HUES48 (cell line): ENCODE data around the gene GRIK4.

Source experiments
- H3K27ac ChIP-seq: one replicate; pipeline ENCODE4 v1.7.0; 2013; ENCODE audit warnings: low read depth, low read length, inconsistent platforms
- H3K27me3 ChIP-seq: 2 replicates; pipeline ENCODE4 v1.6.1; 2013; ENCODE audit warnings: mild to moderate bottlenecking, low read length; ENCODE audit not compliant: control insufficient read depth, insufficient read depth
- H3K36me3 ChIP-seq: 2 replicates; pipeline ENCODE4 v1.6.1; 2013; ENCODE audit warnings: low read length; ENCODE audit not compliant: control insufficient read depth, insufficient read depth
- H3K4me1 ChIP-seq: 2 replicates; pipeline ENCODE4 v1.6.1; 2013; ENCODE audit warnings: mild to moderate bottlenecking, low read length; ENCODE audit not compliant: control insufficient read depth, insufficient read depth
- H3K4me3 ChIP-seq: 2 replicates; pipeline ENCODE4 v1.5.1; 2013; ENCODE audit warnings: mild to moderate bottlenecking, low read depth, low read length
- H3K9ac ChIP-seq: 2 replicates; pipeline ENCODE4 v1.6.1; 2013; ENCODE audit warnings: mild to moderate bottlenecking, low read depth, low read length, moderate library complexity
- H3K9me3 ChIP-seq: 2 replicates; pipeline ENCODE4 v1.6.1; 2013; ENCODE audit warnings: low read length; ENCODE audit not compliant: control insufficient read depth, insufficient read depth

GRIK4 gene

DNA sequence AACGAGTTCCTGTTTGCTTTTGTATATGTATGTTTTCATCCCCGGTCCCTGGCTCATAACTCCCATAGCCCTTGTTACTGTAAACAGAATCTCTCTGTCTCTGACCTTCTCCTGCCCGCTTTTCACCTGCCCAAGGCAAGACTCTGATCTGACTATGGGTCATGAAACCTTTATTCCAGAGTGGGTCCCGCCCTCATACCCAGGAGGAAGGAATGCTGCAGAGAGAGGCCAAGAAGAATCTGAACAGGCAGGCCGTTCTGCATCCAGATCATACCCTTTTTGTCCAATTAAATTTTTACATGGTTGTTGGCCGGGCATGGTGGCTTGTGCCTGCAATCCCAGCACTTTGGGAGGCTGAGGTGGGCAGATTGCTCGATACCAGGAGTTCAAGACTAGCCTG, 39.6 kb downstream of the GRIK4 start:
- Histone ChIP-seq H3K4me3 (no peak overlapping the region), H3K27ac (no peak overlapping the region), H3K27me3 (peaks cover 3% of the 10 kb centered on the region; the same call in 1 of the 2 replicates), H3K9ac (no peak overlapping the region), H3K9me3 (no peaks in the 10 kb centered on the region), H3K36me3 (no peaks in the 10 kb centered on the region), H3K4me1 (peaks cover 32% of the 10 kb centered on the region)

DNA sequence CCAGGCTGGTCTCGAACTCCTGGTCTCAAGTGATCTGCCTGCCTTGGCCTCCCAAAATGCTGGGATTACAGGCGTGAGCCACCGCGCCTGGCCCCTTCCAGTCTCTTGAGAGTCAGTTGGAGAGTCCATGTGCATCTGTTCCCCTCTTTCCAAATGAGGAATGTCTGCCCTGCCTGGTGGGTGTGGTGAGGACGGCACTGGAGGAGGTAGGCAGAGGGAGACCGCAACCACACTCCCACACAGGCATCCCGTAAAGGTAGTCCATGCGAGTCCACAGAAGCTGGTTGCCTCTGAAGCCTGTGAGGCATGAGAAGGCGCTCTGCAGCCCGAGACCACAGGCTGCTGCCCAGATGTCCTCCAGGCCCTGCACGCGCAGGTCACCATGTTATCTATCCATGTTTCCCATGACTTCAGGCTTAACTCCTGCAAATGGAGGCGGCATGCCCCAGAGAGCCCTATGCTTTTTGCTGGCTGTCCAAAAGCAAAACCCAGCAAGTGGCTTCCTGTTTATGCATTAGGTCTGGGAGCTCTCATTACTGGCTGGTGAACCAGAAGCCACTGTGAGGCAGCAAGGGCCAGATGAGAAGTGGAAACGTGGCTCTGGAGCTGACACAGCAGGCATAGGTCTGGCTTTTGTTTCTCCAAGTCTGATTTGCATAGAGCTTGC, 43.4 kb downstream of the GRIK4 start:
- peaks cover 8% of the 10 kb centered on the region for H3K27me3 ChIP-seq
- no peak overlapping the region for H3K4me3 ChIP-seq
- H3K36me3 ChIP-seq, result no peaks in the 10 kb centered on the region
- peaks cover 27% of the 10 kb centered on the region for H3K4me1 ChIP-seq
- peak overlapping the region; percentile 16 for H3K27ac ChIP-seq
- no peaks in the 10 kb centered on the region for H3K9me3 ChIP-seq
- peak overlapping the region; percentile 16; the same call in 1 of the 2 replicates for H3K9ac ChIP-seq

DNA sequence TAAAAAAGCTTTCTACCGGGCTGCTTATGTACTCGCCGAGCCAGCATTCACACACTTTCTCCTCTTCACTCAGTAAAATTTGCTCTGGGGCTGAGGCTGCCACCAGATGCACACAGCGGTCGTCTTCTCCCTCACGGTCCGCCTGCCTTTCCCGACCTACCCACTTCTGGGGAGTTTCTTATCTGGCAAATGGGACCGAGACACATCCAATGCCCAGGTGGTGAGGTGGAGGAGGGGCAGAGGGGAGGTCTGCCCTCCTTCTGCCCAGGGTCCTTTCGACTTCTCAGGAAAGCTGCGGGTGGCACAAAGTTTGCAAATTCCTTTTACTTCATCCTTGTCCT, 43.9 kb downstream of the GRIK4 start:
- Histone ChIP-seq H3K4me1 (peaks cover 25% of the 10 kb centered on the region), H3K9ac (no peak overlapping the region), H3K9me3 (no peaks in the 10 kb centered on the region), H3K36me3 (no peaks in the 10 kb centered on the region), H3K27ac (no peak overlapping the region), H3K27me3 (peaks cover 8% of the 10 kb centered on the region), H3K4me3 (no peak overlapping the region)

DNA sequence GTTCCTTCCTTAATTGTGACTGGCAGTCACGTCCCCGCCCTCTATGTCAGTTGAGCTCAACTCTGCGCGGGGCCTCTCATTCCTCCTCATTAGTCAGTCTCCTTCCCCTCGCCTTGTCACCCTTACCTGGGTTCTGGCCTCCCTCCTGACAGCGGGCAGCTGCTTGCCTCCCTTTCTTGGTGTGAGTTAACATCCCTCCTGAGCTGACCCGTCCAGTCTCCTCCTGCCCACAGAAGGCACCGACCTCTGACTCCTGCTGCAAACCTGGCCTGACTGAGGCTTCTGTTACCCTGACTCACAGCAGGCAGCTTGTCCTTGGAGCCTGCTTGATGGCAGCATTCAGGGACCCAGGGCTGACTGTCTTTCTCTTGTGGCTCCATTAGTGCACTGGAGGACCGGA, 45.2 kb downstream of the GRIK4 start:
- Histone ChIP-seq H3K4me3 (no peak overlapping the region), H3K27ac (no peak overlapping the region), H3K27me3 (peaks cover 11% of the 10 kb centered on the region), H3K9ac (no peak overlapping the region), H3K9me3 (no peaks in the 10 kb centered on the region), H3K4me1 (peaks cover 25% of the 10 kb centered on the region), H3K36me3 (no peaks in the 10 kb centered on the region)

DNA sequence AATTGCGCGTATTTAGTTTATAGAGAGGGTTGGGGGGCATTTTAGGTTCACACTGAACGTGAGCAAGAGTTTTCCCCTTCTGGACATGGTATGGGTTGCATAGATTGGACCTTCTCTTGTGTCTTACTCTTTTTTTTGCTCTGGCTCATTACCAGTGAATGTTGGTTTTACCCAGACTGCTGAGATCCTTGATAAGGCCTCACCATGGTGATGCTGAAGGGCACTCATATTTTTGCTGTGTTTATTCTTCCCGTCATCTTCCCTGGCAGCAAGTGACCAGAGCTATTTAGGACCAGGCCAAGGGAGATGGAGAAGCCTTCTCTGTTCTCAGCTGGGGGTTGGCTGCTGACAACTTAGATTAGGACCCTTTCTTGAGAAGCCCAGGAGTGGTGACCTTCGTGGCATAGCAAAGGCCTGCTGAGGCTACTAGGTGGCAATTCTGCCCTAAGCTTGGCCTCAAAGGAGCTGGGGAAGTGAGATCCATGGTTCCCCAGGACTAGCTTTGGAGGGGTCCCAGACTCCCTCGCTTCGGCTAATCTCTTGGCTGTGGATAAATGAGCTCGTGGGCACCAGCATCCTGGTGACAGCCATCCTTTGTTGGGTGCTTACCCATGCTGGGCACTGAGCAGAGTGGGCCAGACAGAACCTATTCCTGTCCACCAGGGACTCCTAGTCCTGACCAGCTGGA, 47.3 kb downstream of the GRIK4 start:
- Histone ChIP-seq H3K4me1 (peaks cover 31% of the 10 kb centered on the region), H3K36me3 (no peaks in the 10 kb centered on the region), H3K27me3 (peaks cover 32% of the 10 kb centered on the region), H3K9me3 (no peaks in the 10 kb centered on the region), H3K4me3 (no peak overlapping the region), H3K9ac (no peak overlapping the region), H3K27ac (no peak overlapping the region)

DNA sequence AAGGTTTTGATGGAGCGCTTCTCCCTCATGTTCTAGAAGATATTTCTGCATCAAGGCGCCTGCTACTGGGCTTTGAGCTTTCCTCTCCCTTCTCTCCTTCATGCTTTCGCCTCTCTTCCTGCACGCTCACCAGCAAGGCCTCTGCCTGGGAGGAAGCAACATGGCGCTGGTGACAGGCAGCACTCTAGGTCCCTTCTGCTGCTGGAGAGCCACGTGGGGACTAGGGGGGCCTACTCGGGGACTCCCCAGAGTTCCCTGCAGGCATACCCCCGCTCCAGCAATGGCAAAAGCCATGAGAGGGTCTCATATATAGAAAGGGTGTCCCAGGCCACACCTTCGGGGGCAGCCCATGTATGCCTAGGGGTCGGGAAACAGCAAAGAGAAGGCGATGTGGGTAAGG, 49.7 kb downstream of the GRIK4 start:
- Histone ChIP-seq H3K9me3 (no peaks in the 10 kb centered on the region), H3K27me3 (peaks cover 53% of the 10 kb centered on the region), H3K36me3 (no peaks in the 10 kb centered on the region), H3K9ac (no peak overlapping the region), H3K27ac (no peak overlapping the region), H3K4me3 (no peak overlapping the region), H3K4me1 (peaks cover 28% of the 10 kb centered on the region)

DNA sequence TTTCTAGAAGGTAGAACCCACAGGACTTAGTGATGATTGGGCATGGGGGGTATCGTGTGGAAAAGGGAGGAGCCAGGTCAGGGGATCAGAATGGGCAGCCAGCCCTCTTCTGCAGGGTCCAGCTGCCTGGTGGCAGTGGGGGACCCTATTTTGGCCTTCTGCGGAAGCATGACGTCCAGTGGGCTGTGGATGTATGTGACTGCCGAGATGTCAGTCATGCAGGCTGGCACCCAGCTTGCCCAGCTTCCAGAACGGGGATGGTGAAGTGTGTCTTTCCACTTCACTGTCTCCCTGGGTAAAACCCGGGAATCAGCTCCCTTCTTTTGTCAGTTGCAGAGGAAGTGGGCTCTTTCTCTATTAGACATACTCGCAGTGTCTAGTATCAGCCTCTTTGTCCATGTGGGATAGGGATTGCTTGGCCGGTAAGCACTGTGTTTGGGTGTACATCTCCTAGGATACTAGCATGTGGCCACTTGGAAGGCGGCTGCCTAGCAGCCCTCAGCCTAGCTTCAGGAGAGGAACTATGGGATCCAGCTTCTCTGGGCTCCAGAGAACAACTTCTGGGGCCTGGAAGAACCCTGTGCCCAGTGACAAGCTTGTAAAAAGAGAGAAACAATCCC, 51.4 kb downstream of the GRIK4 start:
- Histone ChIP-seq H3K27ac (no peak overlapping the region), H3K36me3 (no peaks in the 10 kb centered on the region), H3K9ac (no peak overlapping the region), H3K27me3 (peaks cover 49% of the 10 kb centered on the region), H3K9me3 (no peaks in the 10 kb centered on the region), H3K4me3 (no peak overlapping the region), H3K4me1 (peaks cover 24% of the 10 kb centered on the region)

DNA sequence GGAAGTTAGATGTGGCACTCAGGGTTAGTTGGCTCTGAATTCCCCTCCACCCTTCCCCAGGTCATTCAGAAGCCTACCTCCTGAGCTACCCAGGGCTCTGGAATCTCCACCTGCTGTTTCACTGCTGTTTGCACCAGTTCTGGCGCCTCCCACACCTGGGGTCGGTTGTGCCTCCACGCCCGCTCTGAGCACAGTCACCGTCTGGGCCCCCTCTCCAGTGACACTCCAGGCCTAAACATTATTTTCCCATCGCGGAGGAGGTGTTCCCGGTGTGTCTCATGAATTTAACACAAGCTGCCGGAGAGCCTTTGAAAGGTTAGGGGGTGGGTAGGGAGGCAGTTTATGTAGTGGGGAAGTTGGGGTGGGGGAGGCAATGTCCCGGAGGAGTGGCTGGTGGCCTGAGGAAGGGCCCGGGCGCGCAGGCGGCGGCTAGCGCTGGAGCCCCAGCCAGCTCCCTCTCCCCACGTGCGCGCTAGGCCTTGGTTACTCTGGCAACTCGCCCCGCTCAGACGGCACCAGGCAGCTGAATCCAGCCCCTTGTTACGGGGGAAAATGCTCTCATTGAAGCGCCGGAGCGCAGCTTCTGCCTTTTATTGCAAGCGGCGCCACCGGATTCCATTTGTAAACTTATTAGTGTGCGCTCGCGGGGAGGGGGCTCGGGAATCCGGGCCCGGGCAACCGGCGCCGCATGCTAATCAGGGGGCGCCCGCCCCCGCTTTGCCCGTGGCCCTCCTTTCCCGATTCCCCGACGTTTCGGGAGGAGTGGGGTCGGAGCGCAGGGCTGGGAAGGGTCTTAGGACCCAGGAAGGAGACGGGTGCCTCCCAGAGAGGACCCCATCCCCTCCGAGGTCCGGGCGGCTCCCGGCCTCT, 52.4 kb downstream of the GRIK4 start:
- Histone ChIP-seq H3K27me3 (peaks cover 49% of the 10 kb centered on the region), H3K36me3 (no peaks in the 10 kb centered on the region), H3K4me3 (peak overlapping the region; percentile 61), H3K4me1 (peaks cover 27% of the 10 kb centered on the region), H3K9ac (peak overlapping the region; percentile 61), H3K27ac (peak overlapping the region; percentile 68), H3K9me3 (no peaks in the 10 kb centered on the region)

DNA sequence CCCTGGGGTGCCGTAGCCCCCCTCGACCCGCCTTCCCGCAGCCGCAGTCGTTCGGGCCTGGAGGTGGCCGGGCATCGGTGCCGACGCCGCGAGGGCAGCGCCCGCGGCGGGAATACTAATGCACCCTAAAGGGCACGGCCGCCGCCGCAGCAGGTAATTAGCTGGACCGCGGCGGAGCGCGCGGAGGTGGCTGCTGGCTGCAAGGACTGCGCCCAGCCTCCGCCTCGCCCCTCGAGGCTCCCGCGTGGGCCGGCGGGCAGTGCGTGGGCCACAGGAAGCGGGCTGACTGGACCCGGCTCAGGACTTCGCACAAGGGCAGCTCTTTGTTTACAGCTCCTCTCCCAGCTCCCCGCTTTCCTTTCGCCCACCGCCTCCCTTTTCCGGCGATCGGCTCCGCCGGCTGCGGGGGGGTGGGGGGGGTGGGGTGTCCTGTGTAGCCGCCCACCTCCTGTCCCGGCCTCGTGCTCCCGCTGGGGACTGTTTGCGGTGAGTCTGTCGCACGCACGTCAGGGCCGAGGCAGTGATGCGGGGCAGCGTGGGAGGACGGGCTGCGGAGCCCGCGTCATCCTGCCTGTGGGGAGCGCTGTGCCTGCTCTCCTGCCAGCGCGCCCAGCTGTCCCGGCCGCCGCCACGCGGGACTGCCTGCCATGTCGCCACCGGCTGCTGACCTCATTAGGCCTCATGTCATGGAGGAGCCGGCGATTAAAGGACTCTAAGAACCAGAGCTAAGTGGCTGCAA, 53.2 kb downstream of the GRIK4 start:
- Histone ChIP-seq H3K4me3 (peak overlapping the region; percentile 61), H3K27ac (peak overlapping the region; percentile 68), H3K9me3 (no peaks in the 10 kb centered on the region), H3K4me1 (peaks cover 35% of the 10 kb centered on the region), H3K27me3 (peaks cover 49% of the 10 kb centered on the region), H3K9ac (peak overlapping the region; percentile 61), H3K36me3 (no peaks in the 10 kb centered on the region)

DNA sequence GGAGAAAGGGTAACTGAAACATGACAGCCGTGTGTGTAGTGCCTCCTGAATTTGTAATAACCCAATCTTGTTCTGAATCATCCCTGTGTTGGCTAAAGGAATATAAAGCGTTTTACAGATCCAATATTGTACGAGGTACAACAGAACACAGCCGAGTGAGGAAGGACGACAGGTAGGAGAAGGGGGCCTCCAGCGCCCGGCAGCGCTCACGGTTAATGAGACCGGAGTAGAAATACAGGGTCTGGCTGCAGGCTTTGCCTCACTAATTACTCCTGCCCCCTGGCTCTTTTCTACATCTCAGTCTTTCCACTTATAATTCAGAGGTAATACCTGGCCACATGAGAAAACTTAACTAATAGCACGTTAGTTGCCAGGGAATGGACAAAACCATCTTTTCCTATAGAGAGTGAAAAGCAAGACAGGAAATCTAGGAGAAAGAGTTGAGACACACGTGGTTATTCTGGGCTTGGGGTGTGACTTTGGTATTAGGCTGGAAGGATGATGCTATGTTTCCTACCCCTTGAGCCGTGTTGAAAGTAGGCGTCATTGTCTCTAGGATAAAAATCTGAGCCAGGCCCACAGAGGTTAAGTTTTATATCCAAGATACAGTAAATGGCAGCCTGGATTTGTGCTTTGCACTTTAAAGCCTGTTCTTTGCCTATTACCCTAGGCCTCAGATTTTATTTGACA, 54.1 kb downstream of the GRIK4 start:
- no peaks in the 10 kb centered on the region for H3K9me3 ChIP-seq
- H3K27me3 ChIP-seq, result peaks cover 49% of the 10 kb centered on the region
- no peak overlapping the region for H3K9ac ChIP-seq
- no peaks in the 10 kb centered on the region for H3K36me3 ChIP-seq
- peaks cover 41% of the 10 kb centered on the region for H3K4me1 ChIP-seq
- peak overlapping the region; percentile 61 for H3K4me3 ChIP-seq
- peak overlapping the region; percentile 29 for H3K27ac ChIP-seq
